Dedifferentiated amniotic fluid mesenchymal stem cell (primary cell): ENCODE results near the gene BBX.
A peak's percentile ranks its signal among the peaks of the same experiment; 100 is the strongest.
"Not testable (repeated sequence)": the region's sequence is repeated elsewhere in the genome, so short reads cannot be mapped to it uniquely, and the experiment has no call there.

ENCODE experiments used
- DNase-seq: peaks from one replicate; pipeline ENCODE4 v3.0.0-alpha.2; 2016; ENCODE audit errors: extremely low spot score

Gene BBX

GRCh38 chr3:107542665-107543064 is 19.9 kb downstream of the BBX start:
- DNase-seq, result no peak

- no peak for DNase-seq
These were observed 20.9 kb downstream of the BBX start for GRCh38 chr3:107543666-107544065.

GRCh38 chr3:107545680-107546120 is 22.9 kb downstream of the BBX start:
- DNase-seq, result no peak

GRCh38 chr3:107548601-107549000 is 25.8 kb downstream of the BBX start:
- DNase-seq, result no peak

- no peak for DNase-seq
These were observed 32.6 kb downstream of the BBX start for GRCh38 chr3:107555359-107555758.

GRCh38 chr3:107557743-107558142 is 35.0 kb downstream of the BBX start:
- DNase-seq, result no peak

GRCh38 chr3:107560166-107560565 is 37.4 kb downstream of the BBX start:
- DNase-seq, result no peak

GRCh38 chr3:107561980-107562379 is 39.2 kb downstream of the BBX start:
- no peak for DNase-seq

GRCh38 chr3:107562969-107563529 is 40.3 kb downstream of the BBX start:
- DNase-seq, result no peak

- not testable (repeated sequence) for DNase-seq
These were observed 42.5 kb downstream of the BBX start for GRCh38 chr3:107565244-107565643.

GRCh38 chr3:107571089-107571488 is 48.3 kb downstream of the BBX start:
- not testable (repeated sequence) for DNase-seq

GRCh38 chr3:107571492-107571891 is 48.7 kb downstream of the BBX start:
- not testable (repeated sequence) for DNase-seq

- peak; percentile 38 for DNase-seq
These were observed 51.9 kb downstream of the BBX start for GRCh38 chr3:107574650-107575049.

- DNase-seq, result no peak
These were observed 55.3 kb downstream of the BBX start for GRCh38 chr3:107578091-107578490.

- DNase-seq, result no peak
These were observed 55.8 kb downstream of the BBX start for GRCh38 chr3:107578523-107578922.

GRCh38 chr3:107579371-107579770 is 56.6 kb downstream of the BBX start:
- no peak for DNase-seq

GRCh38 chr3:107581230-107581629 is 58.5 kb downstream of the BBX start:
- no peak for DNase-seq

GRCh38 chr3:107588217-107588616 is 65.5 kb downstream of the BBX start:
- no peak for DNase-seq

GRCh38 chr3:107589454-107589853 is 66.7 kb downstream of the BBX start:
- no peak for DNase-seq

GRCh38 chr3:107590786-107591185 is 68.0 kb downstream of the BBX start:
- DNase-seq, result no peak

- no peak for DNase-seq
These were observed 69.3 kb downstream of the BBX start for GRCh38 chr3:107592073-107592472.

- no peak for DNase-seq
These were observed 72.1 kb downstream of the BBX start for GRCh38 chr3:107594870-107595269.

GRCh38 chr3:107596639-107597038 is 73.9 kb downstream of the BBX start:
- no peak for DNase-seq
